ENCODE measurements around the gene NWD2.

- TF ChIP-seq CTCF (IDR thresholded peaks at IDR 0.05; ENCODE audit: poor library complexity, severe bottlenecking) = no peak
- TF ChIP-seq EZH2 (IDR thresholded peaks at IDR 0.05; ENCODE audit: borderline replicate concordance, insufficient read depth, low read length, poor library complexity, severe bottlenecking) = no peak
- TF ChIP-seq REST (IDR thresholded peaks at IDR 0.05; ENCODE audit: borderline replicate concordance) = no peak
- TF ChIP-seq POLR2AphosphoS5 (IDR thresholded peaks at IDR 0.05) = no peak
- TF ChIP-seq TAF1 (IDR thresholded peaks at IDR 0.05; ENCODE audit: low read depth) = no peak
Observed at GRCh38 chr4:37322122-37322521, 77.6 kb downstream of the NWD2 start.
